Uterus (tissue), 2 donors: Measurements from ENCODE around the gene SH3YL1.

Experiments used
- POLR2A ChIP-seq, 2 donors: fragments of 450-650 bp; IDR thresholded peaks; one replicate each; pipeline ENCODE4 v1.6.1; 2016; ENCODE audit warnings: antibody characterized with exemption in 2 of 2, mild to moderate bottlenecking in 1 of 2, moderate library complexity in 1 of 2
- TF ChIP-seq, protein P1 (sequence below), 4 experiments: fragments of 200-600 bp in 2 of 4; fragments of 450-650 bp in 2 of 4; sonication (generic) in 2 of 4; IDR thresholded peaks; one replicate each; pipeline ENCODE4 v1.5.1; 2016 to 2019; ENCODE audit warnings: antibody characterized with exemption in 4 of 4, mild to moderate bottlenecking in 2 of 4, moderate library complexity in 1 of 4

DNA sequence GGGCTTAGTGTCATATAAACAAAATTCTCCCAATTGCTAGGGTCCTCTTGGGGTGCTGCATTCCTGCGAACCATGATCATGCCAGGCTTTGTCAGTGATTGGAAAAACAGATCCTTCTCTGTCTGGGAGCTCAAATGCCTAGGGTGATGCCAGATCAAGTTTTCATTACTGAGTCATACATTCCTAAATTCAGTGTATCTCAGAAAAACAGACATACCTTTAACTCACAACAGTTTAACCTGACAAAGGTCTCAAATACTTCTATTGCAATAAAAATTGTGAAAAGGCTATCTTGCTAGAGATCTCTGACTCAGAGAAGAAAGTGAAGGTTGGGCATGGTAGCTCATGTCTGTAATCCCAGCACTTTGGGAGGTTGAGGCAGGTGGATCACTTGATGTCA is 86.9 kb downstream of the SH3YL1 start:
- TF ChIP-seq, protein P1, sequence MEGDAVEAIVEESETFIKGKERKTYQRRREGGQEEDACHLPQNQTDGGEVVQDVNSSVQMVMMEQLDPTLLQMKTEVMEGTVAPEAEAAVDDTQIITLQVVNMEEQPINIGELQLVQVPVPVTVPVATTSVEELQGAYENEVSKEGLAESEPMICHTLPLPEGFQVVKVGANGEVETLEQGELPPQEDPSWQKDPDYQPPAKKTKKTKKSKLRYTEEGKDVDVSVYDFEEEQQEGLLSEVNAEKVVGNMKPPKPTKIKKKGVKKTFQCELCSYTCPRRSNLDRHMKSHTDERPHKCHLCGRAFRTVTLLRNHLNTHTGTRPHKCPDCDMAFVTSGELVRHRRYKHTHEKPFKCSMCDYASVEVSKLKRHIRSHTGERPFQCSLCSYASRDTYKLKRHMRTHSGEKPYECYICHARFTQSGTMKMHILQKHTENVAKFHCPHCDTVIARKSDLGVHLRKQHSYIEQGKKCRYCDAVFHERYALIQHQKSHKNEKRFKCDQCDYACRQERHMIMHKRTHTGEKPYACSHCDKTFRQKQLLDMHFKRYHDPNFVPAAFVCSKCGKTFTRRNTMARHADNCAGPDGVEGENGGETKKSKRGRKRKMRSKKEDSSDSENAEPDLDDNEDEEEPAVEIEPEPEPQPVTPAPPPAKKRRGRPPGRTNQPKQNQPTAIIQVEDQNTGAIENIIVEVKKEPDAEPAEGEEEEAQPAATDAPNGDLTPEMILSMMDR (IDR thresholded peaks at IDR 0.05) = no peak
- TF ChIP-seq POLR2A (IDR thresholded peaks at IDR 0.05) = no peak
